Measurements from ENCODE around the gene THSD4.

GRCh38 chr15:71170163-71170562 is 54.9 kb downstream of the THSD4 start:
- TF ChIP-seq CTCF (conservative IDR thresholded peaks at IDR 0.05; ENCODE audit: low read depth, low read length) (no peak), POLR2A (IDR thresholded peaks at IDR 0.05; ENCODE audit: low read depth, low read length) (no peak), FOS (IDR thresholded peaks at IDR 0.05; ENCODE audit: low read depth, low read length) (no peak), RAD21 (IDR thresholded peaks at IDR 0.05; ENCODE audit: low read length) (no peak), USF2 (IDR thresholded peaks at IDR 0.05; ENCODE audit: low read depth, low read length) (no peak), SMC3 (IDR thresholded peaks at IDR 0.05; ENCODE audit: low read depth, low read length) (no peak), MAZ (IDR thresholded peaks at IDR 0.05; ENCODE audit: borderline replicate concordance, low read depth, low read length) (no peak), RFX5 (IDR thresholded peaks at IDR 0.05; ENCODE audit: low read depth, low read length) (no peak), CHD1 (IDR thresholded peaks at IDR 0.05; ENCODE audit: low read depth, low read length) (no peak), BHLHE40 (IDR thresholded peaks at IDR 0.05; ENCODE audit: low read depth, low read length) (no peak), MAFK (IDR thresholded peaks at IDR 0.05; ENCODE audit: low read depth, low read length) (no peak)

Measured in IMR-90 (cell line).